H9 (cell line): ENCODE results near the gene C16orf95. TPM values are rescaled to one million over a fixed set of nuclear protein-coding genes. Genes with fewer than 3 reads are reported as not detected.

ENCODE experiments used
- DNase-seq: peaks from one replicate; pipeline ENCODE4 v3.0.0-alpha.2; 2017
- H2AFZ ChIP-seq: one replicate; pipeline ENCODE4 v1.6.1; 2013; ENCODE audit warnings: mild to moderate bottlenecking, low read length, control low read depth, moderate library complexity
- H2AK5ac ChIP-seq: 2 replicates; pipeline ENCODE4 v1.6.1; 2013; ENCODE audit warnings: low read length, control low read depth, mixed read lengths; ENCODE audit not compliant: insufficient read length
- H2BK120ac ChIP-seq: one replicate; pipeline ENCODE4 v1.6.1; 2013; ENCODE audit warnings: low read depth, mild to moderate bottlenecking, low read length, control low read depth, inconsistent platforms; ENCODE audit not compliant: poor library complexity, severe bottlenecking
- H2BK12ac ChIP-seq: 2 replicates; pipeline ENCODE4 v1.6.1; 2013; ENCODE audit warnings: low read length, control low read depth, mixed read lengths, low read depth; ENCODE audit not compliant: insufficient read length
- H2BK15ac ChIP-seq: 2 replicates; pipeline ENCODE4 v1.6.1; 2013; ENCODE audit warnings: low read depth, low read length, control low read depth
- H2BK20ac ChIP-seq: one replicate; pipeline ENCODE4 v1.6.1; 2013; ENCODE audit warnings: low read depth, mild to moderate bottlenecking, low read length, control low read depth, inconsistent platforms; ENCODE audit not compliant: poor library complexity, severe bottlenecking
- H2BK5ac ChIP-seq: 2 replicates; pipeline ENCODE4 v1.6.1; 2013; ENCODE audit warnings: low read length, control low read depth, mixed read lengths; ENCODE audit not compliant: insufficient read length
- H3K14ac ChIP-seq: 2 replicates; pipeline ENCODE4 v1.6.1; 2013; ENCODE audit warnings: low read length, control low read depth; ENCODE audit not compliant: insufficient read depth
- H3K18ac ChIP-seq: 2 replicates; pipeline ENCODE4 v1.6.1; 2013; ENCODE audit warnings: low read depth, mild to moderate bottlenecking, mixed read lengths, low read length, control low read depth; ENCODE audit not compliant: insufficient read length
- H3K23ac ChIP-seq: 2 replicates; pipeline ENCODE4 v1.6.1; 2013; ENCODE audit warnings: low read length, control low read depth, mixed read lengths, low read depth; ENCODE audit not compliant: insufficient read length
- H3K23me2 ChIP-seq: 2 replicates; pipeline ENCODE4 v1.6.1; 2013; ENCODE audit warnings: low read depth, mild to moderate bottlenecking, mixed read lengths, low read length, control low read depth; ENCODE audit not compliant: insufficient read length, poor library complexity, severe bottlenecking
- H3K27ac ChIP-seq: 2 replicates; pipeline ENCODE4 v1.5.1; 2013; ENCODE audit warnings: low read length, control low read depth, mixed read lengths, low read depth; ENCODE audit not compliant: insufficient read length
- H3K27me3 ChIP-seq: 2 replicates; pipeline ENCODE4 v1.6.1; 2013; ENCODE audit warnings: low read length, control low read depth, inconsistent platforms; ENCODE audit not compliant: insufficient read depth
- H3K4ac ChIP-seq: 2 replicates; pipeline ENCODE4 v1.6.1; 2013; ENCODE audit warnings: low read depth, mild to moderate bottlenecking, control low read depth, inconsistent platforms, low read length, moderate library complexity
- H3K4me1 ChIP-seq: 2 replicates; pipeline ENCODE4 v1.6.1; 2013; ENCODE audit warnings: low read length, control low read depth, inconsistent platforms; ENCODE audit not compliant: insufficient read depth
- H3K4me2 ChIP-seq: 2 replicates; pipeline ENCODE4 v1.6.1; 2013; ENCODE audit warnings: low read length, control low read depth, mixed read lengths; ENCODE audit not compliant: insufficient read length, insufficient read depth
- H3K56ac ChIP-seq: 2 replicates; pipeline ENCODE4 v1.6.1; 2013; ENCODE audit warnings: low read depth, mild to moderate bottlenecking, mixed read lengths, low read length, control low read depth; ENCODE audit not compliant: insufficient read length
- H3K79me1 ChIP-seq: 2 replicates; pipeline ENCODE4 v1.6.1; 2013; ENCODE audit warnings: low read depth, mild to moderate bottlenecking, moderate library complexity, low read length, control low read depth, inconsistent platforms; ENCODE audit not compliant: insufficient read depth, poor library complexity, severe bottlenecking
- H3K79me2 ChIP-seq: 2 replicates; pipeline ENCODE4 v1.6.1; 2013; ENCODE audit warnings: low read length, control low read depth, inconsistent platforms; ENCODE audit not compliant: insufficient read depth
- H3K9ac ChIP-seq: 2 replicates; pipeline ENCODE4 v1.6.1; 2013; ENCODE audit warnings: low read length, control low read depth, mixed read lengths; ENCODE audit not compliant: insufficient read length; ENCODE audit errors: extremely low read depth
- H3K9me3 ChIP-seq: one replicate; pipeline ENCODE4 v1.6.1; 2013; ENCODE audit warnings: low read depth, low read length, inconsistent platforms; ENCODE audit not compliant: control insufficient read depth
- H3T11ph ChIP-seq: one replicate; pipeline ENCODE4 v1.6.1; 2013; ENCODE audit warnings: mild to moderate bottlenecking, low read length, control low read depth, inconsistent platforms
- H4K20me1 ChIP-seq: one replicate; pipeline ENCODE4 v1.6.1; 2013; ENCODE audit not compliant: control insufficient read depth, insufficient read length, insufficient read depth
- H4K5ac ChIP-seq: 2 replicates; pipeline ENCODE4 v1.6.1; 2013; ENCODE audit warnings: low read depth, mild to moderate bottlenecking, mixed read lengths, low read length, control low read depth; ENCODE audit not compliant: insufficient read length
- H4K8ac ChIP-seq: replicated peaks from 2 replicates; pipeline ENCODE4 v1.6.1; 2013; ENCODE audit warnings: low read length, control low read depth, mixed read lengths, low read depth; ENCODE audit not compliant: insufficient read length
- H4K91ac ChIP-seq: 2 replicates; pipeline ENCODE4 v1.6.1; 2013; ENCODE audit warnings: low read depth, mild to moderate bottlenecking, moderate library complexity, mixed read lengths, low read length, control low read depth; ENCODE audit not compliant: insufficient read length
- H3K27ac Mint-ChIP-seq, 3 experiments: 2 replicates in 2 of 3; 3 replicates in 1 of 3; pipeline ENCODE4 v1.8.0; 2020 to 2021; ENCODE audit warnings: mixed read lengths in 3 of 3, mild to moderate bottlenecking in 1 of 3, moderate library complexity in 1 of 3
- H3K27me3 Mint-ChIP-seq: 2 replicates; pipeline ENCODE4 v1.8.0; 2021; ENCODE audit warnings: low read depth, mild to moderate bottlenecking, moderate library complexity, mixed read lengths
- H3K36me3 Mint-ChIP-seq, 3 experiments: 2 replicates in 2 of 3; 3 replicates in 1 of 3; pipeline ENCODE4 v1.8.0; 2020 to 2021; ENCODE audit warnings: low read depth in 3 of 3, mixed read lengths in 3 of 3; ENCODE audit not compliant: insufficient read depth in 1 of 3
- H3K4me1 Mint-ChIP-seq, 2 experiments: 2 replicates each; pipeline ENCODE4 v1.8.0; 2020; ENCODE audit warnings: mixed read lengths in 2 of 2
- H3K4me3 Mint-ChIP-seq, 2 experiments: 2 replicates in 1 of 2; 3 replicates in 1 of 2; pipeline ENCODE4 v1.8.0; 2020 to 2021; ENCODE audit warnings: mild to moderate bottlenecking in 2 of 2, mixed read lengths in 2 of 2, moderate library complexity in 1 of 2
- H3K9me3 Mint-ChIP-seq, 2 experiments: 2 replicates in 1 of 2; 3 replicates in 1 of 2; pipeline ENCODE4 v1.8.0; 2020; ENCODE audit warnings: mild to moderate bottlenecking in 2 of 2, mixed read lengths in 2 of 2, moderate library complexity in 1 of 2
- WGBS: extraction: QIAGEN DNeasy Blood & Tissue Kit; methylation state at CpG from one replicate; pipeline ENCODE4 v1.1.7; 2013; ENCODE audit warnings: missing lambda C conversion rate, low lambda C conversion rate, mixed read lengths; ENCODE audit not compliant: insufficient read length; ENCODE audit errors: extremely low coverage; 5-methylcytosine and 5-hydroxymethylcytosine counted together
- total RNA-seq: library from RNA; stranded (reverse); gene quantifications from 2 replicates; pipeline ENCODE4 v1.2.1, GENCODE V29; 2021
- TF ChIP-seq, protein P1 (sequence below): fragments of 200-600 bp; sonication (generic); conservative IDR thresholded peaks from 3 replicates; pipeline ENCODE4 v1.8.0; 2021; ENCODE audit warnings: antibody characterized with exemption, mild to moderate bottlenecking

The C16orf95 gene
- total RNA-seq, 1 experiment from 2014 or later, result 5.6 TPM

DNA sequence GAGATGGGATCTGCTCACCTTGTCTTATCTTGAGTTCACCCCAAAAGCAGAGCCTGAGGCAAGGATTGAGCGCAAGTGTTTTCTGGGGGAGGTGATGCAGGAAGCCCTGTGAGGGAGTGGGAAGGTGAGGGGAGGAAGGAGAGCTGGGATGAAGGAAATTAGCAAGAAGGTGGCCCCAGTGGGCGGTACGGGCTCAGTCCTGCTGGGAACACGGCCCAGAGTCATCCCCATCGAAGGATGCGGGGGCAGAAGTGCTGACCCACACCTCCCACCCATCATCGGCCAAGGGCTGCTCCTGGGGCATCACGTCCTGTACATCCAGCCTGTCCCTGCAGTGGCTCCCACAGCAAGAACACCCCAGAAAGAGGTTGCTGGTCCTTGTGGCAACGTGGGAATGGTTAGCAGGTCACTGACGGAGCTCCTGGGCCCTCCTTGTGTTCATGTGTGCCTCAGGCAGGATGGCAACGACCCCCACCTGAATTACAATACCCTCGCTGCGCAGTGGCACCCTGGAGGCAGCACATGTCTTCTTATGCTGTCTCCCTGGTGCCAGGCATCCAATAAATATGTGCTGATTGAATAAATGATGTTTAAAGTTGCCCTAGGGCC lies 18.2 kb downstream of the C16orf95 start:
- Histone ChIP-seq H3K23me2 (no peaks in the 10 kb centered on the region), H2BK5ac (no peak overlapping the region), H3K27ac (no peak overlapping the region), H3K79me1 (no peaks in the 10 kb centered on the region), H3K23ac (no peak overlapping the region), H3K4me1 (no peaks in the 10 kb centered on the region), H3K4me2 (no peak overlapping the region), H2BK120ac (no peak overlapping the region), H2BK15ac (no peak overlapping the region), H3T11ph (no peak overlapping the region), H3K79me2 (no peaks in the 10 kb centered on the region), H3K56ac (no peak overlapping the region), H4K5ac (no peak overlapping the region), H3K9me3 (no peaks in the 10 kb centered on the region), H3K18ac (no peak overlapping the region), H3K27me3 (no peaks in the 10 kb centered on the region), H2AFZ (no peak overlapping the region), H4K20me1 (peaks cover 3% of the 10 kb centered on the region), H2AK5ac (no peak overlapping the region), H3K9ac (no peak overlapping the region), H2BK20ac (no peak overlapping the region), H3K4ac (no peak overlapping the region), H3K14ac (no peak overlapping the region), H2BK12ac (no peak overlapping the region), H4K8ac (no peak overlapping the region), H4K91ac (no peak overlapping the region)
- H3K36me3 Mint-ChIP-seq, result no peaks in the 10 kb centered on the region; a peak in 1 of 7 replicates
- H3K4me3 Mint-ChIP-seq, result no peak overlapping the region
- no peaks in the 10 kb centered on the region; the same call in 1 of the 2 replicates for H3K27me3 Mint-ChIP-seq
- H3K9me3 Mint-ChIP-seq, result no peaks in the 10 kb centered on the region
- TF ChIP-seq, protein P1, sequence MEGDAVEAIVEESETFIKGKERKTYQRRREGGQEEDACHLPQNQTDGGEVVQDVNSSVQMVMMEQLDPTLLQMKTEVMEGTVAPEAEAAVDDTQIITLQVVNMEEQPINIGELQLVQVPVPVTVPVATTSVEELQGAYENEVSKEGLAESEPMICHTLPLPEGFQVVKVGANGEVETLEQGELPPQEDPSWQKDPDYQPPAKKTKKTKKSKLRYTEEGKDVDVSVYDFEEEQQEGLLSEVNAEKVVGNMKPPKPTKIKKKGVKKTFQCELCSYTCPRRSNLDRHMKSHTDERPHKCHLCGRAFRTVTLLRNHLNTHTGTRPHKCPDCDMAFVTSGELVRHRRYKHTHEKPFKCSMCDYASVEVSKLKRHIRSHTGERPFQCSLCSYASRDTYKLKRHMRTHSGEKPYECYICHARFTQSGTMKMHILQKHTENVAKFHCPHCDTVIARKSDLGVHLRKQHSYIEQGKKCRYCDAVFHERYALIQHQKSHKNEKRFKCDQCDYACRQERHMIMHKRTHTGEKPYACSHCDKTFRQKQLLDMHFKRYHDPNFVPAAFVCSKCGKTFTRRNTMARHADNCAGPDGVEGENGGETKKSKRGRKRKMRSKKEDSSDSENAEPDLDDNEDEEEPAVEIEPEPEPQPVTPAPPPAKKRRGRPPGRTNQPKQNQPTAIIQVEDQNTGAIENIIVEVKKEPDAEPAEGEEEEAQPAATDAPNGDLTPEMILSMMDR, result no peak
- WGBS, result no CpG with 5 or more reads among the region's 13 CpGs
- no peak overlapping the region; a peak in 1 of 7 replicates for H3K27ac Mint-ChIP-seq
- peaks cover 3 to 5% of the 10 kb centered on the region in 2 experiments; a peak in 3 of 4 replicates for H3K4me1 Mint-ChIP-seq
- no peak for DNase-seq
